Vein endothelial cell (primary cell): ENCODE results near the gene CDH11. TPM values are rescaled to one million over a fixed set of nuclear protein-coding genes. Genes with fewer than 3 reads are reported as not detected.

Source experiments
- total RNA-seq: library from RNA; depleted of rRNA; stranded (reverse); fragments of >200 nt; gene quantifications from 2 replicates; pipeline ENCODE4 v1.2.3, GENCODE V29; 2012

CDH11 gene, protein sequence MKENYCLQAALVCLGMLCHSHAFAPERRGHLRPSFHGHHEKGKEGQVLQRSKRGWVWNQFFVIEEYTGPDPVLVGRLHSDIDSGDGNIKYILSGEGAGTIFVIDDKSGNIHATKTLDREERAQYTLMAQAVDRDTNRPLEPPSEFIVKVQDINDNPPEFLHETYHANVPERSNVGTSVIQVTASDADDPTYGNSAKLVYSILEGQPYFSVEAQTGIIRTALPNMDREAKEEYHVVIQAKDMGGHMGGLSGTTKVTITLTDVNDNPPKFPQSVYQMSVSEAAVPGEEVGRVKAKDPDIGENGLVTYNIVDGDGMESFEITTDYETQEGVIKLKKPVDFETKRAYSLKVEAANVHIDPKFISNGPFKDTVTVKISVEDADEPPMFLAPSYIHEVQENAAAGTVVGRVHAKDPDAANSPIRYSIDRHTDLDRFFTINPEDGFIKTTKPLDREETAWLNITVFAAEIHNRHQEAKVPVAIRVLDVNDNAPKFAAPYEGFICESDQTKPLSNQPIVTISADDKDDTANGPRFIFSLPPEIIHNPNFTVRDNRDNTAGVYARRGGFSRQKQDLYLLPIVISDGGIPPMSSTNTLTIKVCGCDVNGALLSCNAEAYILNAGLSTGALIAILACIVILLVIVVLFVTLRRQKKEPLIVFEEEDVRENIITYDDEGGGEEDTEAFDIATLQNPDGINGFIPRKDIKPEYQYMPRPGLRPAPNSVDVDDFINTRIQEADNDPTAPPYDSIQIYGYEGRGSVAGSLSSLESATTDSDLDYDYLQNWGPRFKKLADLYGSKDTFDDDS
- total RNA-seq = 73.2 and 75.1 TPM in 2 replicates

DNA sequence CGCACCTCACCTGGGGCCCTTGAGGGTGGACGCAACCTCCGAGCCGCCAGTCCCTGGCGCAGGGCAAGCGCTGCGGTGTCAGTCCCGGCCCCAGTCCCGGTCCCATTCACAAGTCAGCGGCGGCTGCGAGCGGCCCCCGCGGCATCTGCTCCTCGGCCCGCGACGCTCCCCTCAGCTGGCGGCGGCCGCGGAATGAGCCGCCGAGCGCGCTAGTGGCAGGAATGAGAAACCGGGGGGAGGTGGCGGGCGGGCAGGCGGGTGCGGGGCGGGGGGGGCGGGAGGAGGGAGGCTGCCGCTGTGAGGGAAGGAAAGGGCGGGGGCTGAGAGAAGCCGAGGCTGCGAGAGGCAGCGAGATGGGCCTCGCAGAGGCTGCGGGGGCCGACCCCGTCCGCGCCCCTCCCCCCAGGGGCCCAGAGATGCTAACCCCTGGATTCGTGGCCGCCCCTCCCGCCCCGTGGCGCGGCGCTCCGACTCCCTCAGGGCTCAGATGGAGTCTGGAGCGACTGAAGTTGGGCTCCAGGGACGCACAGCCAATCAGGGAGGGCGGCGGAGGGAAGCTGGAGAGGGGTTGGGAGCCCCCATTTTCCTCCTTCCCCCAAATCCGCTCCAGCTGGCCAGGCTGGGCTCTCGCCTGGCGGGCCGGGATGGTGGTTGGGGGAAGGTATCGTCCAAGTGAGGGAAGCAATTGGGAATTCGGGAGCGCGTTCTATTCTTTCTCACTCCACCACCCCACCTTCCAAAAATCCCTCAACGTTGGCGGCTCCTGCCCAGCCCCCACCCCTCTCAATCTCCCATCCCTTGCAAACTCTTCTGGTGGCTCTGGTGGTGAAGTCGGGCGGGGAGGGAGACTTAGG, at the start of gene CDH11:
TSS of gene CDH11 (minus strand) at position 194 of the 854 bp plus-strand sequence. CDS start 117,194 bp downstream, outside the sequence.

